Measurements from ENCODE around the gene NPRL2.

DNA sequence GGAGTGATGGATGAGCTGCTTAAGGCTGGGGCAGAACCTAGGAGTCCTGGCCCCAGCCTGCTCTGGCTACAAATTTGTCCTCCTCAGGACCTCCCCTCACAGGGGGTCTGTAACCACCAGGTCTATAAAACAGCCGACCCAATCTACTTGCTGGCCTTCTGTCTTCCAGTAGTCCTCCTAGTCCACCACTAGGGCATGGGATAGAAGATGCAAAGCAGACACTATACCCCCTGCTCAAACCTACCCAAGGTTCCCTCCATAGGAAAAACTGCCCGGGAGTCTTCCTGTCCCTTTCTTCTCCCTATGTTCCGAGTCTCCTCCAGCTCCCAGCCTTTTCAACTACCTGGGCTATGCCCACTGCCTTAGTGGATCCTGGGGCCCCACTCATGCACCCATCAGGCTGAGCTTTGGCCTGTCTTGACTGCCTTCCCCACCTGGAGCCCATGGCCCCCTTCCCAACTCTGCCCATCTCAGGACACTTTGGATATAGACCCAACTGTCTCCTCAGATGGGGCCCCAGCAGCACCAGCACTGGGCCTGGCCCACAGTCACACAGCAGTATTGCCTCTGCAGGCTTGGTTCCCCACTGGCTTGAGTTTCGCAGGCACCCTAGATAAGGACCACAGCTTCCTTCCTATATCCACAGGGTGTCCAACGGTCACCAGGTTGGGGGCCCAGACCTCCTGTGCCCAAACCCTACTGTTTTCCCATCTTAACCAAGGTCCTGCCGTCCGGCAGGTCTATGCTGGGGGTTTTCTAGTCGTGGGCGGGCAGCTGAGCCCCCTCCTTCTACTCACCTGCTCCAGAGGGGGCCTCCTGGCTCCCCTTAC is 52.5 kb downstream of the NPRL2 start:
- peak in 2 of 3 experiments; percentile 25 to 45; a peak in 3 of 6 replicates for TF ChIP-seq CTCF (IDR thresholded peaks at IDR 0.05 in 2 of 3, conservative IDR thresholded peaks at IDR 0.05 in 1 of 3; ENCODE audit: borderline replicate concordance in 1 of 3, insufficient read depth in 1 of 3, low read depth in 2 of 3, low read length in 2 of 3)
- TF ChIP-seq, protein P1, sequence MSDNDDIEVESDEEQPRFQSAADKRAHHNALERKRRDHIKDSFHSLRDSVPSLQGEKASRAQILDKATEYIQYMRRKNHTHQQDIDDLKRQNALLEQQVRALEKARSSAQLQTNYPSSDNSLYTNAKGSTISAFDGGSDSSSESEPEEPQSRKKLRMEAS (IDR thresholded peaks at IDR 0.05) = no peak
- no peak for TF ChIP-seq POLR2A (IDR thresholded peaks at IDR 0.05; ENCODE audit: borderline replicate concordance, extremely low read depth, insufficient read depth, insufficient read length)
- no peak for TF ChIP-seq YY1 (IDR thresholded peaks at IDR 0.05; ENCODE audit: extremely low read depth, insufficient replicate concordance, low read depth, low read length)
- TF ChIP-seq POLR2AphosphoS5 (IDR thresholded peaks at IDR 0.05; ENCODE audit: low read depth, low read length) = no peak
- TF ChIP-seq EZH2phosphoT487 (IDR thresholded peaks at IDR 0.05; ENCODE audit: borderline replicate concordance) = no peak
- TF ChIP-seq, protein P2, sequence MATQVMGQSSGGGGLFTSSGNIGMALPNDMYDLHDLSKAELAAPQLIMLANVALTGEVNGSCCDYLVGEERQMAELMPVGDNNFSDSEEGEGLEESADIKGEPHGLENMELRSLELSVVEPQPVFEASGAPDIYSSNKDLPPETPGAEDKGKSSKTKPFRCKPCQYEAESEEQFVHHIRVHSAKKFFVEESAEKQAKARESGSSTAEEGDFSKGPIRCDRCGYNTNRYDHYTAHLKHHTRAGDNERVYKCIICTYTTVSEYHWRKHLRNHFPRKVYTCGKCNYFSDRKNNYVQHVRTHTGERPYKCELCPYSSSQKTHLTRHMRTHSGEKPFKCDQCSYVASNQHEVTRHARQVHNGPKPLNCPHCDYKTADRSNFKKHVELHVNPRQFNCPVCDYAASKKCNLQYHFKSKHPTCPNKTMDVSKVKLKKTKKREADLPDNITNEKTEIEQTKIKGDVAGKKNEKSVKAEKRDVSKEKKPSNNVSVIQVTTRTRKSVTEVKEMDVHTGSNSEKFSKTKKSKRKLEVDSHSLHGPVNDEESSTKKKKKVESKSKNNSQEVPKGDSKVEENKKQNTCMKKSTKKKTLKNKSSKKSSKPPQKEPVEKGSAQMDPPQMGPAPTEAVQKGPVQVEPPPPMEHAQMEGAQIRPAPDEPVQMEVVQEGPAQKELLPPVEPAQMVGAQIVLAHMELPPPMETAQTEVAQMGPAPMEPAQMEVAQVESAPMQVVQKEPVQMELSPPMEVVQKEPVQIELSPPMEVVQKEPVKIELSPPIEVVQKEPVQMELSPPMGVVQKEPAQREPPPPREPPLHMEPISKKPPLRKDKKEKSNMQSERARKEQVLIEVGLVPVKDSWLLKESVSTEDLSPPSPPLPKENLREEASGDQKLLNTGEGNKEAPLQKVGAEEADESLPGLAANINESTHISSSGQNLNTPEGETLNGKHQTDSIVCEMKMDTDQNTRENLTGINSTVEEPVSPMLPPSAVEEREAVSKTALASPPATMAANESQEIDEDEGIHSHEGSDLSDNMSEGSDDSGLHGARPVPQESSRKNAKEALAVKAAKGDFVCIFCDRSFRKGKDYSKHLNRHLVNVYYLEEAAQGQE (IDR thresholded peaks at IDR 0.05; ENCODE audit: low read depth) = no peak
- no peak for TF ChIP-seq JUND (IDR thresholded peaks at IDR 0.05)
